Activated CD4-positive, CD25-positive, alpha-beta regulatory T cell treated with anti-CD3 and anti-CD28 coated beads, Interleukin-2, amount 50 U/mL, for 16 hours (primary cell): ENCODE measurements around the gene THAP5.
"Not testable (repeated sequence)": the region's sequence is repeated elsewhere in the genome, so short reads cannot be mapped to it uniquely, and the experiment has no call there.

Experiments used
- DNase-seq: peaks from one replicate; pipeline ENCODE4 v3.0.0-alpha.2; 2020; ENCODE audit warnings: low read depth, low spot score

THAP5 gene

GRCh38 chr7:108585843-108586242, 16.3 kb upstream of the THAP5 start:
- DNase-seq = no peak

- no peak for DNase-seq
These were observed 14.7 kb upstream of the THAP5 start for GRCh38 chr7:108584211-108584610.

DNA sequence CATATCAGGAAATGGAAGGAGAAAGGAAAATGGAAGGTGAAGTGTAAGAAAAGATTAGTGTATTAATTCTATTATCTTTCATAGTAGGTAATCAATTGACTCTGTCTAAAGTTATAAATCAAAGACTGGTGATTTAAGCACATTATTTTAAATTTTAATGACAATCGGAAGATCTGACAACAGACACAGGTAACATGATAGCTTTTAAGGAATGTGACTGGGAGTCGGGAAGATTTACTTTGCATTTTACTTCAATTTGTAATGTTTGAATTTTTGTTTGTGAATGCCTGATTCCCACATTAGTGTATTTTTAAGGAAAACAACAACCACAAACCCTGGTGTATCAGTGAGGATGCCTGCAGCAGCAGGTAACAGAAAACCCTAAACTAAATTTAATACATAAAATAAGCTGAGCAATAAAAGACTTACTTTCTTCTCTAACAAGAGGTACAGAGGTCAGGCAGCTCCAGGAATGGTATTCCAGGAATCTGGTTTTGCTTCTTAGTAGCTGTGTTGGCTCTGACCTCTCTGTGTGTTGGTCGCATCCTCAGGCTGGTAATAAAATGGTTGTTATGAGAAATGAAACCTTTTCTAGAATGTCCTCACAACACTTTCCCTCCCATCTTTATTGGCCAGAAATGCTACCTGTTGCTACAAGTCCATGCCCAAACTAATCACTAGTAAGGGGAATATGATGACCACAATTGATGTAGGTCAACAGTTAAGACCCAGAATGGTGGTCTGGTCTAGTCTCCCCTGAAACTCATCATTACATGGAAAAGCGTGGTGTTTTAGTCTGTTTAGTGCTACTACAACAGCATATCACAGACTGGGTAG, 12.4 kb upstream of the THAP5 start:
- DNase-seq = no peak

DNA sequence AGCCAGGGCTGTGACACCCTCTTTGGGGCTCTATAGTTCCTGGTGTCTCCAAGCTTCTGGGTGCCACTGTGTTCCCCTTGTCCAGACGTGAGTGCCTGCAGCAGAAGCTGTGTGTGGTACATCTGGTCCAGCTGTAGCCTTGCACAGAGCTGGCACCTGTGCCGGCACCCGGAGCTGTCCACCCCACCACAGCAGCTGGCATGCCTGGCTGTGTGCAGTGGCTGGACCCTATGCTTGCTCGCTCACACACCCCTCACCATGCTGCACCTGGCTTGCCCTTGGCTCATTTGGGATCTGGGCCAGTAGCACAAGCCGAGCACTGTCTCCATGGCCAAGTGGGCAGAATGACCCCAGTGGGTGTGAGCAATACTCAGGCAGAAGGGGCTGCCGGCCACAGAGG, 10.8 kb upstream of the THAP5 start:
- DNase-seq = no peak

- DNase-seq = no peak
These were observed 9.4 kb upstream of the THAP5 start for GRCh38 chr7:108578937-108579336.

- no peak for DNase-seq
These were observed 6.6 kb upstream of the THAP5 start for GRCh38 chr7:108576116-108576515.

DNA sequence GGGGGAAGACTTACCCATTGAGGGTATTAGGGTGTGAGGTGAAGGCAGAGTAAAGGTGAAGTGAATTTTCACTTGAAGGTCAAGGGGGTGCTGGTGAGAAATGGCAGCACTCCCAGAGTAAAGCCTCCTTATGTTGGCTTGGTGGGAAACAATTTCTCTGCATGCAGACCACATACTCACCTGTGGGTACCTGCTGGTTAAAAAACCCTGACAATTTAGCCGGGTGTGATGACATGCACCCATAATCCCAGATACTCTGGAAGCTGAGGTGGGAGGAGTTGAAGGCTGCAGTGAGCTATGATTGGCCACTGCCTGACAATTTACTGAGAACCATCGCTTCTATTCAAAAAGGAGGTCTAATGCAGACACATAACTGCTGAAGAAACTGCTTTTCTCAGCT, 5.7 kb upstream of the THAP5 start:
- DNase-seq = no peak

DNA sequence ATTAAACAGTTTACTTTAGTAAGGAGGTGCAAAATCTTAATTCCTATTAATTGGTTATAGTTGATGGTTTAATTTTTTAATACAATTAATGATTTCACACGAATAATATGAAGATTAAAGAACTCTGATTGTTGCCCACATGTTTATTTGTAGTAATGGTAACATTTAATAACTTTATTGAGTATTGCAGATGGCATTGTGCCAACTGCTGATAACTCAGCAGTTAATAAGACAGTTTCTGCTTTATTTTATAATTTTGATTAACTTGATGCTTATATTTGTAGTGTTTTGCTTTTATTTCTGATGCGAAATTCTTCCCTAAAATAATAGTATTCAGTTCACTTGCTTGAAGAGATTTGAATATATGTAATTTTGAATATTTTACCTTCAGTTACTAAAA, 3.0 kb upstream of the THAP5 start:
- no peak for DNase-seq

DNA sequence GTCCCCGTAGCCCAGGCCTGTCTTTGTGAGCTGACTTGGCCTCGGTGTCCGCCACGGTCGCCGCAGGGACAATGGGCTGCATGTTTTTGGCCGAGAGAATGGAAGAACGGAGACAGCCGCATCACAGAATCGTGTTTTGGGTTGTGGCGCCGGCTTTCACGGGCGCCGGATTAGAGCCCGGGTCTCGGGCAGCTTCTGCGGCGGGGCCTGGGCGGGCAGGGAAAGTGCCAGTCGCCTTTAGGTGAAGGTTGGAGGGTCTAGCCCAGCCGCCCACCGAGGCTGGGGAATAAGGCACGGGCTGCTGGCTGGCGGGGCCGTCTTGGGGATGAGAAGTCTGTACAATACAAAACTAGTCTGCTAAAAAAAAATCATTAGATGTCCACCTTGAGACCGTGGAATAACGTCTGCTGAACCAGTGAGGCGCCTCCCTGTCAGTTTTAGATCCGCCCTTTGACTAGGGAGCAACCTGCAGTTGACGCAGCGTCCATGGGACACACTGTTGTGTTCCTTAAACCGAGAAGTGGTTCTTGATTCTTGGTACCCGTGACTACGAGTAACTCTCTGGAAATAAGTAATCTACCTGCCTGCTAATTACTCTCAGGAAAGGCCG, 745 bp upstream of the THAP5 start:
- DNase-seq = peak; percentile 26

DNA sequence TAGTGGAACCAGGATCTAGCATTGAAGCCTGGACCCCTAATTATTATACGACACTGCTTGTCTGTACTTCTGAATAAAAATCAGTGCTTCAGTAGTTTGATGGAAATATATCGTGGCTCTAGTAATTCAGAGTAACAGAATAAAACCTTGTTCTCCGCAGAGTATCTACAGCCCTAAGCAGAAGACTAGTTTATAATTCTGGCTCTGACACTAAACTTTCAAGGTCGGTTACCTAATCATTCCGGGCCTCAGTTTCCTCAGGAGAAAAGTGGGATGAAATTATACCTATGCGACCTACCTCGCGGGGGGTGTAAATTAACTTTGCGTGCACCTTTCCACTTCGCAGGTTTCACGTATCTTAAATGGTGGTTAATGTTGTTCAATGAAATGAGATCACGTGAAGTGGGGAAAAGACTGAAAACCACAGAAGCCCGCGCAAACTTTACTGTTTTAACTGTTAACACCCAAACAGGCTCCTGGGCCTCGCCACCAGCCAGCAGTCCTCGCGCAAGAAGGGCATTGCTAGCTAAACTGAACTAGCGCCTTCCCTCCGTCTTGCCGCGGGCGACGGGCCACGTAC, 615 bp downstream of the THAP5 start:
- no peak for DNase-seq

DNA sequence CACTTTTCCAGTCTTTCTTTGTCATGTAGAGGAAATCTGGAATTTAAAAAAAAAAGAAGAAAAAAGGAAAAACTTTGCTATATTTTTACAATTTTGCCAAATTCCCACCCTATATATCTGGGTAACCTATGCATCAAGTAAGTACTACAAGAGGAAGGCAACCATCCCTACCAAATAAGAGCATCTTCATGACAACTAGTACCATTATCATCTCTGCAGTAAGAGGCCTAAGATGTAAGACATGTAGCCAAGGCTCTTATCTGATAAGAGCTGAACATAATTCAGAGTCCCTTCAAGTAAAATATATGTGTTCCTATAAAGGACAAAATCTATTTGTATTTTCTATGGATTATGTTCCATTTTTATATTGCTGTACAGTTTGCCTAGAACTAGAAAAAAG, 3.5 kb downstream of the THAP5 start:
- no peak for DNase-seq

DNA sequence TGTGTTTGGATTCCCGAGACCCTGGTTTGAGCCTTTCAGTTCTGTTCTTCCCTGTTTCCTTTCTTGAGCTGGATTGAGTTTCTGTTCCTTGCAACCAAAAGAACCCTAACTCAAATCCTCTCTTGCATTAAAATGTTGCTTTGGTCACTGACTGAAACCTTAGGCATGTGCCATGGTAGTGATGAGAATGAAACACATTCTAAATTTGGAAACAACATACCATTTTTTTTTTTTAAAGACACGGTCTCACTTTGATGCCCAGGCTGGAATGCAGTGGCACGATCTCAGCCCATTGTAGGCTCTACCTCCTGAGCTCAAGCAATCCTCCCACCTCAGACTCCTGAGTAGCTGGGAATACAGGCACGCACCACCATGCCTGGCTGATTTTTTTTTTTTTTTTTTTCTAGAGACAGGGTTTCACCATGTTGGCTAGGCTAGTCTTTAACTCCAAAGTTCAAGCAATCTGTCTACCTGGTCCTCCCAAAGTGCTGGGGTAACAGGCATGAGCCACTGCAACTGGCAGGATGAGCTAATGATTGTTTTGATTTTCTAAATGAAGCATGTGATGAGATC, 8.4 kb downstream of the THAP5 start:
- DNase-seq = no peak

- no peak for DNase-seq
These were observed 10.3 kb downstream of the THAP5 start for GRCh38 chr7:108559253-108559652.

- no peak for DNase-seq
These were observed 11.9 kb downstream of the THAP5 start for GRCh38 chr7:108557617-108558016.

GRCh38 chr7:108557191-108557590, 12.3 kb downstream of the THAP5 start:
- no peak for DNase-seq

DNA sequence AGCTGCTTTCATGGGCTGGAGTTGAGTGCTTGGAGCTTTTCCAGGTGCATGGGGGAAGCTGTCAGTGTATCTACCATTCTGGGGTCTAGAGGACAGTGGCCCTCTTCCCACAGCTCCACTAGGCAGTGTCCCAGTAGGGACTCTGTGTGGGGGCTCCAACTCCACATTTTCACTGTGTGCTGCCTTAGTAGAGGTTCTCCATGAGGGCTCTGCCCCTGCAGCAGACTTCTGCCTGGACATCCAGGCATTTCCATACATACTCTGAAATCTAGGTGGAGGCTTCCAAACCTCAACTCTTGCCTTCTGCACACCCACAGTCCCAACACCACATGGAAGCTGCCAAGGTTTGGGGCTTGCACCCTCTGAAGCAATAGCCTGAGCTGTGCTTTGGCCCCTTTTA, 12.8 kb downstream of the THAP5 start:
- DNase-seq = not testable (repeated sequence)

DNA sequence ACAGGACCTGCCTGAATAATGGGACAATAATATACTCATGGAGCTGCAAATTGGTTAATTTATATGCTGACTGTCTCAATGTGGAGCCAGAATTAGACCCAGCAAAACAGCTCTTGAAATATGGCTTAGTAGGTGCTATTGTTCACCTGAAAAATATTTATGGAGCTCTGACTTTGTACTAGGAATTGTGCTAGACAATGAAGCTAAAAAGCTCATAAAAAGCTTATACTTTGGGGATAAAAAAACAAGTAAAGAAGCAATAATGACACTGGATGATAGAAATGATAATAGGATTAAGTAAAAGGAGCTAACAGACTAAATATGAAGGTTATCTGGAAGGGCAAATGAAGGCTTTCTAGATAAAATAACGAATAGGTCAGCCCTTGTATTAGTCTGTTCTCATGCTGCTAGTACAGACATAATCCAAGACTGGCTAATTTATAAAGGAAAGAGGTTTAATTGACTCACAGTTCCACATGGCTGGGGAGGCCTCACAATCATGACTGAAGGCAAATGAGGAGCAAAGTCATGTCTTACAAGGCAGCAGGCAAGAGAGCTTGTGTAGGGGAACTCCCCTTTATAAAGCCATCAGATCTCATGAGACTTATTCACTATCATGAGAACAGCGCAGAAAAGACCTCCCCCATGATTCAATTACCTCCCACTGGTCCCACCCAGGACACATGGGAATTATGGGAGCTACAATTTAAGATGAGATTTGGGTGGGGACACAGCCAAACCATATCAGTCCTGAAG, 21.2 kb downstream of the THAP5 start:
- not testable (repeated sequence) for DNase-seq

DNA sequence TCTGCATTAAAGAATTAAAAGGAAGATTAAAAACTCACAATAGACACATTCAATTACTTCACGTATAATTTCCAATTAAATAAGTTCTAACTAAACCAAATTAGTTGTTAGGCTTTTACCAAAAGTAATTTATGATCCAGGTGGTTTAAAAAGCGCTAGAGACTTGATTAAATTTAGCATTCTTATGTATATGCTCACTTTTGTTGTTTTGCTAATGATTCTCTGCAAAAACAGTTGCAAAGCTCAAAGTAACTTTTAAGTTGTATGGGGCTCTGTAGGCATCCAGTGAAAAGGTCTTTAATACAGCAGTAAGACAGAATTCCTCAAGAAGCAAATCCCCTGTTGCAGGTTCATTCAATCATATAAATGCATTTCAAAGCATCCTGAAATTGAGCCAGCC, 28.0 kb downstream of the THAP5 start:
- no peak for DNase-seq

GRCh38 chr7:108538685-108539084, 30.8 kb downstream of the THAP5 start:
- not testable (repeated sequence) for DNase-seq

DNA sequence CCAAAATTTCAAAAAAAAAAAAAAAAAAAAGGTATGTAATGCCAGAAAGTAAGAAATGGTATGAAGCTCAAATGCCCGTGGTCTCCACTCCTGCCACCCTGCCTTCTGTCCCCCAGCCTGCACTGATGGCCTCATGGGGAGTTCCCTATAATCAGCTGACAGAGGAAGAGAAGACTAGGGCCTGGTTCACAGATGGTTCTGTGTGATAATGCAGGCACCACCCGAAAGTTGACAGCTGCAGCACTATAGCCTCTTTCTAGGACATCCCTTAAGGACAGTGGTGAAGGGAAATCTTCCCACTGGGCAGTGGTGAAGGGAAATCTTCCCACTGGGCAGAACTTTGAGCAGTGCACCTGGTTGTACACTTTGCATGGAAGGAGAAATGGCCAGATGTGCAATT, 31.3 kb downstream of the THAP5 start:
- DNase-seq = not testable (repeated sequence)

GRCh38 chr7:108537229-108537628, 32.3 kb downstream of the THAP5 start:
- no peak for DNase-seq

DNA sequence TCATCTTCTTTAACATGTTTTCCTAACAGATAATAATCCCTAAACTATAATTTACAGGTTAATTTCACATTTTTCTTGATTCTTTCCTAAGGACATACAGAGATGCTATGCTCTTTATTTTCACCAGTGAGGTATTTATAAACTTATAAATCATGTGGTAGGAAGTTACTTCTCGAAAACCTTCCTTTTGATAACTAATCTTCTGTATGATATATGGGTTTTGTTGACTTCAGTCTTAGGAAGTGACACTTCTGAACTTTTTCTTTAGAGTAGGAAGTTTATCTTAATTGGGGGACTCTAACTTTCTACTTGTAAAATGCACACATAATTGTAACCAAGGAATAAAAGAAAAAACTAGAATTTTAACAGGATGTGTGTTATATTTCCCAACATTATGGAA, 33.8 kb downstream of the THAP5 start:
- DNase-seq = no peak
